OCI-LY7 (cell line): ENCODE measurements around the gene FCER1G.

ENCODE experiments used
- EZH2phosphoT487 ChIP-seq: fragments of 200-600 bp; sonication (generic); IDR thresholded peaks from 2 replicates; pipeline ENCODE4 v1.6.1; 2018; ENCODE audit warnings: low read depth, borderline replicate concordance, mild to moderate bottlenecking, mixed run types, antibody characterized with exemption, low read length, moderate library complexity, mixed read lengths
- TF ChIP-seq, protein P1 (sequence below): fragments of 200-600 bp; sonication (generic); conservative IDR thresholded peaks from 2 replicates; pipeline ENCODE4 v1.5.1; 2014; ENCODE audit warnings: mild to moderate bottlenecking, antibody characterized with exemption, low read length, moderate library complexity, mixed read lengths

DNA sequence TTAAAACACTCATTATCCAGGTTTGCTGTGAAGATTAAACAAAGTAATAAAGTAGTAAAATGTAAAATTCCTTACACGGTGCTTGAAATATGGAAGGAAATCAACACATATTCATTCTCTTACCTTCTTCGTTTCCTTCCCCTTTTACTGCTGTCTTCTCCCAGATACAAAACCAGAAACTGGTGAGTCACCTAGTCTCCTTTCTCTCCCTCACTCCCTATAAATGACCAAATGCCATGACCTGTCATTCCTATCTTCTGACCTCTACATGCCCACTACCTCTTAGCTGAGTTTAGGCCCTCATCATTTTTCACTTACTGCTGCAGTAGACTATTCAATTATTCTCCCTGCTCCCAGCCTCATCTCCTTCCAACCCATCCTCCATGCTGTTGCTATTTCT lies 27.2 kb downstream of the FCER1G start:
- TF ChIP-seq, protein P1, sequence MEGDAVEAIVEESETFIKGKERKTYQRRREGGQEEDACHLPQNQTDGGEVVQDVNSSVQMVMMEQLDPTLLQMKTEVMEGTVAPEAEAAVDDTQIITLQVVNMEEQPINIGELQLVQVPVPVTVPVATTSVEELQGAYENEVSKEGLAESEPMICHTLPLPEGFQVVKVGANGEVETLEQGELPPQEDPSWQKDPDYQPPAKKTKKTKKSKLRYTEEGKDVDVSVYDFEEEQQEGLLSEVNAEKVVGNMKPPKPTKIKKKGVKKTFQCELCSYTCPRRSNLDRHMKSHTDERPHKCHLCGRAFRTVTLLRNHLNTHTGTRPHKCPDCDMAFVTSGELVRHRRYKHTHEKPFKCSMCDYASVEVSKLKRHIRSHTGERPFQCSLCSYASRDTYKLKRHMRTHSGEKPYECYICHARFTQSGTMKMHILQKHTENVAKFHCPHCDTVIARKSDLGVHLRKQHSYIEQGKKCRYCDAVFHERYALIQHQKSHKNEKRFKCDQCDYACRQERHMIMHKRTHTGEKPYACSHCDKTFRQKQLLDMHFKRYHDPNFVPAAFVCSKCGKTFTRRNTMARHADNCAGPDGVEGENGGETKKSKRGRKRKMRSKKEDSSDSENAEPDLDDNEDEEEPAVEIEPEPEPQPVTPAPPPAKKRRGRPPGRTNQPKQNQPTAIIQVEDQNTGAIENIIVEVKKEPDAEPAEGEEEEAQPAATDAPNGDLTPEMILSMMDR: no peak
- no peak for TF ChIP-seq EZH2phosphoT487
